Lower leg skin (tissue), 3 donors: ENCODE measurements around the gene PHLDB3.

Experiments used
- CTCF ChIP-seq, 3 donors: fragments of 450-650 bp; IDR thresholded peaks; one replicate each; pipeline ENCODE4 v1.5.1; 2016; ENCODE audit warnings: antibody characterized with exemption in 3 of 3, mild to moderate bottlenecking in 3 of 3, moderate library complexity in 2 of 3
- POLR2A ChIP-seq, 2 donors: fragments of 450-650 bp; IDR thresholded peaks; one replicate each; pipeline ENCODE4 v1.6.1; 2016 to 2017; ENCODE audit warnings: antibody characterized with exemption in 2 of 2, mild to moderate bottlenecking in 1 of 2, moderate library complexity in 1 of 2

DNA sequence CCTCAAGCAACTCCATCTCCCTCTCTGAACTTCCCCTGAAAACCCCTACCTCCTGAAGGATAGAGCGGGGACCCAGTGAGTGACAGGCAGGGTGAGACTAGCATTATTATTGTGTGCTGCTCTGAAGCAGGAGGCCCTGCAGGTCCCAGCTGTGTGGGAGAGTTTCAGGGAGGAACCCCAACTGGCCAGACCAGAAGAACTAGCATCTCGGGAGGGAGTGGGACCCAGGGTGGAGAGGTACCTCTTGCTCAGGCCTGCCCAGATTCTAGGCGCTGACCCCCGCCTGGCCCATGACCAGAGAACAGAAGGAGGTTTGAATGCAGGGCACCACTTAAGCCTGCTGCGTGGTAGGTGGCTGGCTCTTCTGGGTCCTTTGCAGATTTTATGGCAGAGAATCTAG lies 33.5 kb downstream of the PHLDB3 start:
- no peak for TF ChIP-seq CTCF (IDR thresholded peaks at IDR 0.05)
- TF ChIP-seq POLR2A (IDR thresholded peaks at IDR 0.05) = no peak
